ENCODE measurements around the gene ANGPTL2.

DNA sequence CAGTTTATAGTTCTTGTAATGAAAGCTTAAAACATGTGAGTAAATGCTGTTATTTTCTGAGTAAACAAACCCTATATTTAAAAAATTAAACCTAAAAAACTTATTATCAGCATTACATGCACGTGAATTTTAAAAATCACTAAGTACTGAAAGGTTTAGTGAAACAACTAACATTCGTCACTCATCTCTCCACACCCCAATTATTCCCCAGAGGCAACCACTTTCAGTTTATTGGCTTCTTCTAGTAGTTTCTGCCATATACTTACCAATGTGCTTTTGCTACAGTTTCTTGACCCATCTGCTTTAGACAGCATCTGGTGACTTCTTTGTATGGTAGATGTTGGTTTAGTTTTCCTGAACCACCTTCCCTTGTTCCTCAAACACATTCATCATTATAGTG lies 58.1 kb downstream of the ANGPTL2 start:
- TF ChIP-seq, protein P1, sequence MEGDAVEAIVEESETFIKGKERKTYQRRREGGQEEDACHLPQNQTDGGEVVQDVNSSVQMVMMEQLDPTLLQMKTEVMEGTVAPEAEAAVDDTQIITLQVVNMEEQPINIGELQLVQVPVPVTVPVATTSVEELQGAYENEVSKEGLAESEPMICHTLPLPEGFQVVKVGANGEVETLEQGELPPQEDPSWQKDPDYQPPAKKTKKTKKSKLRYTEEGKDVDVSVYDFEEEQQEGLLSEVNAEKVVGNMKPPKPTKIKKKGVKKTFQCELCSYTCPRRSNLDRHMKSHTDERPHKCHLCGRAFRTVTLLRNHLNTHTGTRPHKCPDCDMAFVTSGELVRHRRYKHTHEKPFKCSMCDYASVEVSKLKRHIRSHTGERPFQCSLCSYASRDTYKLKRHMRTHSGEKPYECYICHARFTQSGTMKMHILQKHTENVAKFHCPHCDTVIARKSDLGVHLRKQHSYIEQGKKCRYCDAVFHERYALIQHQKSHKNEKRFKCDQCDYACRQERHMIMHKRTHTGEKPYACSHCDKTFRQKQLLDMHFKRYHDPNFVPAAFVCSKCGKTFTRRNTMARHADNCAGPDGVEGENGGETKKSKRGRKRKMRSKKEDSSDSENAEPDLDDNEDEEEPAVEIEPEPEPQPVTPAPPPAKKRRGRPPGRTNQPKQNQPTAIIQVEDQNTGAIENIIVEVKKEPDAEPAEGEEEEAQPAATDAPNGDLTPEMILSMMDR (IDR thresholded peaks at IDR 0.05 in 4 of 5, conservative IDR thresholded peaks at IDR 0.05 in 1 of 5) = no peak
- no peak for TF ChIP-seq POLR2A (IDR thresholded peaks at IDR 0.05)

All from gastrocnemius medialis (tissue), 4 donors.